Activated naive CD8-positive, alpha-beta T cell treated with anti-CD3 and anti-CD28 coated beads, Interleukin-2, amount 10 ng/mL, durations not matched to agents 7 days and 5 days (primary cell): ENCODE measurements around the gene SSUH2. TPM values are rescaled to one million over a fixed set of nuclear protein-coding genes. Genes with fewer than 3 reads are reported as not detected.
"Not testable (repeated sequence)": the region's sequence is repeated elsewhere in the genome, so short reads cannot be mapped to it uniquely, and the experiment has no call there.

Experiments used
- ATAC-seq: fragments of 150-1000 bp; cut with Tn5 transposase; one replicate; pipeline ENCODE4 v1.10.0; 2021; ENCODE audit warnings: low read depth, moderate library complexity
- POLR2A ChIA-PET: fragments of 350-600 bp; sonication (Branson Sonifier 250); formaldehyde crosslinking; loops from one replicate; lab custom pipeline; 2021; ENCODE audit warnings: antibody characterized with exemption; lab: Charles Lee
- DNase-seq: peaks from one replicate; pipeline ENCODE4 v3.0.0; 2021
- H3K27ac Mint-ChIP-seq: one replicate; pipeline ENCODE4 v1.8.0; 2022; ENCODE audit warnings: mild to moderate bottlenecking, mixed read lengths
- H3K27me3 Mint-ChIP-seq: one replicate; pipeline ENCODE4 v1.8.0; 2022; ENCODE audit warnings: mild to moderate bottlenecking, moderate library complexity, mixed read lengths
- H3K36me3 Mint-ChIP-seq: one replicate; pipeline ENCODE4 v1.8.0; 2021; ENCODE audit warnings: mild to moderate bottlenecking, mixed read lengths
- H3K4me1 Mint-ChIP-seq: one replicate; pipeline ENCODE4 v1.8.0; 2021; ENCODE audit warnings: mixed read lengths
- H3K4me3 Mint-ChIP-seq: one replicate; pipeline ENCODE4 v1.8.0; 2022; ENCODE audit warnings: mild to moderate bottlenecking, moderate library complexity, mixed read lengths
- H3K9me3 Mint-ChIP-seq: one replicate; pipeline ENCODE4 v1.8.0; 2021; ENCODE audit warnings: mixed read lengths
- total RNA-seq, 2 experiments: library from RNA; stranded (reverse); gene quantifications; one replicate each; pipeline ENCODE4 v1.2.3, GENCODE V29; 2021

Gene SSUH2
- total RNA-seq, 2 experiments from 2014 or later: not detected

GRCh38 chr3:8581806-8582445 is 62.7 kb downstream of the SSUH2 start:
- POLR2A ChIA-PET: no interaction called here

DNA sequence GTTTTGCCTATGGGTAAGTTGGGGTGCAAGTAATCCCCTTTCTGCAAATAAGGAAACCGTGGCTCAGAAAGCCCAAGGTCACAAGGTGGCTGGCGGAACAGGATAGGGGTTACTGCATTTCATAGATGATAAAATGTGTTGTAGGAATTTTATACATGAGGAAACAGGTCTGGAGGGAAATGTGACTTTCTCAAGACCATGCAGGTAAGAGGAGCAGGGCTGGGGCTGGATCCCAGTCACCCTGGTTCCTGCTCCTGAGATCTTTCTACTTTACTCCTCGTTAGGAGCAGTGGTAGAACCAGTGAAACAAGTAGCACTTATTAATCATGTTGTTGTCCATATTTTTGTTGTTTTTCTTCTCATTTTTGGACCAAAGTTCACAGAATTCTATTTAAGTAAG is 63.2 kb downstream of the SSUH2 start:
- POLR2A ChIA-PET: no interaction called here
- no peak for ATAC-seq
- H3K4me3 Mint-ChIP-seq: no peak overlapping the region

More at GRCh38 chr3:8581806-8582445, 62.7 kb downstream of the SSUH2 start:
- Mint-ChIP-seq H3K4me1 (no peaks in the 10 kb centered on the region), H3K9me3 (no peaks in the 10 kb centered on the region), H3K36me3 (no peaks in the 10 kb centered on the region), H3K4me3 (no peak overlapping the region), H3K27ac (no peak overlapping the region), H3K27me3 (peaks cover 4% of the 10 kb centered on the region)
- no peak for DNase-seq
- ATAC-seq: no peak

DNA sequence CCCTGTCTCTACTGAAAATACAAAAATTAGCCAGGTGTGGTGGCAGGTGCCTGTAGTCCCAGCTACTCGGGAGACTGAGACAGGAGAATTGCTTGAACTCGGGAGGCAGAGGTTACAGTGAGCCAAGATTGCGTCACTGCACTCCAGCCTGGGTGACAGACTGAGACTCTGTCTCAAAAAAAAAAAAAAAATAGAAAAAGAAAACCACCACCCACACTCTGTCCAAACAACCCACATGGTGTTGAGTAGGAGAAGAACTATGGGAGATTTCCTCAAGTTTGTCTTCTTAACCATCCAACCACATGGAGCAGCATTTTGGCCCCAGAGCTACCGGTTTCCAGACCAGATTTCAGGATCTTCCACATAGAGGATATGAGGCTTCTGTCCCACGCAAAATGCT is 64.2 kb downstream of the SSUH2 start:
- H3K9me3 Mint-ChIP-seq, H3K27me3 Mint-ChIP-seq, DNase-seq, ATAC-seq, POLR2A ChIA-PET, H3K4me3 Mint-ChIP-seq, H3K36me3 Mint-ChIP-seq, H3K27ac Mint-ChIP-seq, H3K4me1 Mint-ChIP-seq: not testable (repeated sequence)

More for the DNA sequence above, 63.2 kb downstream of the SSUH2 start:
- Mint-ChIP-seq H3K9me3 (no peaks in the 10 kb centered on the region), H3K36me3 (no peaks in the 10 kb centered on the region), H3K27ac (no peak overlapping the region), H3K4me1 (no peaks in the 10 kb centered on the region), H3K27me3 (peaks cover 4% of the 10 kb centered on the region)
- DNase-seq: no peak

DNA sequence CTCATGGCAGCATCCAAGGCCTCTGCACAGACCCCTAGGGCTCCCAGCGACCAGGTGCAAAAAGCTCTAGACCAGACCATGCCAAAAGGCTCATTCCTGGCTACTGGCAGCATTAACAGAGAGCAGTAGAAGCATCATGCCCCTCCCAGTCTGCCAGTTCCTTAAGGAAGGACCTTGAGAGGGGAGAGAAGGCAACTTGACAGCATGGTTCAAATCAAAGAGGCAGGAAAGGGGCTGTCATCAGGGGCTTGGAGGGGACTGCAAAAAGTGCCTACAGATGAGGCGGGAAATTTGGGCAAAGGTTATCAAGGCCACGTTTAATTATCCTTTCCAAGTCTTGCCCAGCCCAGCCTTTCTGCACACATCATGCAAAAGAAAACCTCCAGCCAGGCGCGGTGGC is 64.7 kb downstream of the SSUH2 start:
- H3K4me1 Mint-ChIP-seq: no peaks in the 10 kb centered on the region
- POLR2A ChIA-PET: no interaction called here
- no peak overlapping the region for H3K27ac Mint-ChIP-seq
- no peaks in the 10 kb centered on the region for H3K36me3 Mint-ChIP-seq
- H3K9me3 Mint-ChIP-seq: no peaks in the 10 kb centered on the region
- H3K27me3 Mint-ChIP-seq: peaks cover 2% of the 10 kb centered on the region
- ATAC-seq: no peak
- H3K4me3 Mint-ChIP-seq: no peak overlapping the region
- no peak for DNase-seq

DNA sequence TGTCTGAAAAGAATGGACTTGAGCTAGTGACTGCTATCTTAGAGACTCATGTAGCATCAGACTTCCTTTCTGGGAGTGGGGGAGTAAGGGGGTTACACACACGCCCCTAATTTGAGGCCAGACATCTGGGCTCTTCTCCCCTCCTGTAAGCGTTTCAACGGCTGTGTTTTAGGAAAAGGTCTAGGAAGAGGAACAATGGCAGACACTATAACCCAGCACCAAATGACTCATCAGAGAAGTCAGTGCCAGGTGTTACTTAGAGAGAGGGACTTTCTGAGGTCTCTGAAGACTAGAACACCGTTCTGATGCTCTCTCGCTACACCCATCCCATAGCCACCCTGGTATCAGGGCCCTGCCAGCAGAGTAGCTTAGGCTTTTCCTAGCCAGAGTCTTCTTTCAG is 65.5 kb downstream of the SSUH2 start:
- POLR2A ChIA-PET: no interaction called here
- no peak for ATAC-seq
- no peak overlapping the region for H3K4me3 Mint-ChIP-seq

DNA sequence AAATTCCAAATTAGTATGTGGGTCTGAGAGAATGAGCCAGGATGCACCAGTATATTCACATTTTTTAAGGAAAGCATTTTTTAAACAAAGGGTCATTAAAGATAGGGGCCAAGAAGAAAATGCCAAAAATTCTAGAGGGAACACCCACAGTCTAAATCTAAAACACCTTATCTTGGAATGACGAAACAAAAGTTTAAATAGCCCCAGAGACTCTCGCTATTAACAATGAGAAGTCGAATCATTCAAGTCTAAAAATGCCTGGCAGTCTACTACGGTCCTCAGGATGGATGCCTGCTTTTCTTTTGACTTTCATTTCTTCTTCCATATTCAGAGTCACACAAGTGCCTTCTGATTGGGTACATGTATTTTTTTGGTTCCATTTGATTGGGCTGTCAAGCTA is 66.3 kb downstream of the SSUH2 start:
- no peak overlapping the region for H3K27ac Mint-ChIP-seq
- H3K4me1 Mint-ChIP-seq: no peaks in the 10 kb centered on the region
- no peak for ATAC-seq
- POLR2A ChIA-PET: no interaction called here
- DNase-seq: no peak
- no peaks in the 10 kb centered on the region for H3K36me3 Mint-ChIP-seq
- peaks cover 3% of the 10 kb centered on the region for H3K27me3 Mint-ChIP-seq
- no peak overlapping the region for H3K4me3 Mint-ChIP-seq
- no peaks in the 10 kb centered on the region for H3K9me3 Mint-ChIP-seq

More for the DNA sequence above, 65.5 kb downstream of the SSUH2 start:
- Mint-ChIP-seq H3K4me1 (no peaks in the 10 kb centered on the region), H3K9me3 (no peaks in the 10 kb centered on the region), H3K27ac (no peak overlapping the region), H3K27me3 (no peaks in the 10 kb centered on the region), H3K36me3 (no peaks in the 10 kb centered on the region)
- DNase-seq: no peak

DNA sequence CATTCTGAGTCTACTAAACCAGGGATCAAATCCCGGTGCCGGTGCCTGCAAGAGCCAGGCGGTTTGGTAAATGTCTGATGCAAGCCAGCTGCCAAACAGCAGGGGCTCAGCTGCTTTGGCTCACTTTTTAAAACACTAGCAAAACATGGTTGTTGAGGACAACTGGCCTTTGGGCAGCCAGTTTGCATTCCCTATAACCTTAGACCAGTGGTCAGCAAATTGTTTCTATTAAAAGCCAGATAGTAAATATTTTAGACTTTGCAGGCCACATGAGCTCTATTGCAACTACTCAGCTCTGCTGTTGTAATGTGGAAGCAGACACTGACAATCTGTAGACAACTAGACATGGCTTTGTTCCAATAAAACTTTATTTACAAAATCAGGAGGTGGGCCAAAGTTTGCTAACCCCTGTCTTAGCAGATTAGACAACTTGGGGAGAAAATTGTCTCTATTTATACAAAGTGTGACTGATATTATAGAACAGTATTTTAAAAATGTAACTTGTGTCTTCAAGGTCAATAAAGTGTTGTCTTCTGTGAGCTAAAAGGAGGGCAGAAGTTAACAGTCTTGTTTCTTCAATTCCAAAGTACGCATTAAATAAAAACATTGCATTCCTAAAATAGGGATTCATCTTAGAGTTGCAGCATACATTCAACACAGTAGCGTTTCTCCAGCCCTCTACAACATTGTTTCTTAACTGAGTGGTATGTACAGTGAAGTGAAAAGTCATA is 67.6 kb downstream of the SSUH2 start:
- peaks cover 3% of the 10 kb centered on the region for H3K9me3 Mint-ChIP-seq
- no peak overlapping the region for H3K27ac Mint-ChIP-seq
- DNase-seq (no peak), ATAC-seq (no peak)
- POLR2A ChIA-PET: no interaction called here
- no peaks in the 10 kb centered on the region for H3K4me1 Mint-ChIP-seq
- no peak overlapping the region for H3K4me3 Mint-ChIP-seq
- H3K27me3 Mint-ChIP-seq: peaks cover 3% of the 10 kb centered on the region
- no peaks in the 10 kb centered on the region for H3K36me3 Mint-ChIP-seq

DNA sequence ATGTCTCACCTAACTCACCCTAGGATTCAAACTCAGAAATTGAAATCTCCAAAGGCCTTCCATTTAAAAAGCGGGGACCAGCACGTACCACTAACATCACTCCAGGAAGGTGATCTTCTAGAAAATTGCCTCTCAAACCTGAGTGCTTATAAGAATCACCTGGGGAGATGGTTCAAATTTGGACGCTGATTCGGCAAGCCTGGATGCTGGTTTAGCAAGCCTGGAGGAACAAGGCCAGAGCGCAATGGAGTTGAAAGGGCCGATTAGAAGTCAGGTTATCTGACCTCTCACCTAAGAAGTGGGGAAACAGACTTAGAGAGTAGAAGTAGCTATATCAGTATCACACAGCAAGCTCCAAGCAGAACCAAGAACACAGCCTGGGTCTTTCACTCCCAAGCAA is 68.2 kb downstream of the SSUH2 start:
- no peak for DNase-seq
- Mint-ChIP-seq H3K4me3 (no peak overlapping the region), H3K27me3 (peaks cover 3% of the 10 kb centered on the region), H3K9me3 (peaks cover 3% of the 10 kb centered on the region), H3K36me3 (no peaks in the 10 kb centered on the region), H3K4me1 (peaks cover 3% of the 10 kb centered on the region), H3K27ac (no peak overlapping the region)
- POLR2A ChIA-PET: no interaction called here
- ATAC-seq: no peak

DNA sequence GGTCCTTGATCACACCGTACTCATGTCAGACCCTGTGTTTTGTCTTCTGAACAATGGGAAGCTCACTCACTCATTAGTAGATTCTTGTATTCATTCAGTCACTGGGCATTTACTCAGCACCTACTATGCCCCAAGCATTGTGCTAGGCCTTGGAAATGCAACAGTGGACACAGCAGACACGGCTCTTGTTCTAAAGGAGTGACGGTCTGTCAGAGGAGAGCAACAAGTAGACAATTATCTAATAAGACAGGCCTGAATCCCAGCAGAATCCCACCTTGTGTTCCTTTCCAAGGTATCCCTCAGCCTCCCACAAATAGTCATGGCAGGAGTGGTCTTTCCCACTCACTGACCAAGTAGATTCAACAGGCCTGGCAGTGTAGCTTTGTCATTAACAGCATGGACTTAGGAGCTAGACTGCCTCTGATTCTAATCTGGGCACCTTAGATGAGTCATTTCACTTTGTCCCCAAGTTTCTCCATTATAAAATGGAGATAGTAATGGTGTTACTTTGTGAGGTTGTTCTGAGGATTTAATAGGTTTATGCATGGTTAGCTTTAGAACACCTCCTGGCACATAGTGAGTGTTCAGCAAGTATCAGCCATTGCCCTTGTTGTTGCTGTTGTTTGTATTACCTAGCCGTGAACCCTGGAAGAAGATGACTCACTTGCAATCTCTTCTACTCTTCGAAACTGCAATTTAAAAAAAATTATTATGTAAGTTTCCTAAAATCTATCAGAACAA is 69.1 kb downstream of the SSUH2 start:
- POLR2A ChIA-PET: no interaction called here
- Mint-ChIP-seq H3K4me3 (no peak overlapping the region), H3K27me3 (peaks cover 3% of the 10 kb centered on the region), H3K36me3 (no peaks in the 10 kb centered on the region), H3K27ac (no peak overlapping the region), H3K9me3 (peaks cover 3% of the 10 kb centered on the region), H3K4me1 (peaks cover 12% of the 10 kb centered on the region)
- ATAC-seq: no peak
- no peak for DNase-seq

GRCh38 chr3:8574670-8575322 is 69.8 kb downstream of the SSUH2 start:
- Mint-ChIP-seq H3K9me3 (peaks cover 3% of the 10 kb centered on the region), H3K27me3 (peaks cover 3% of the 10 kb centered on the region), H3K36me3 (peaks cover 1% of the 10 kb centered on the region), H3K4me1 (peaks cover 15% of the 10 kb centered on the region), H3K27ac (no peak overlapping the region), H3K4me3 (no peak overlapping the region)
- POLR2A ChIA-PET: no interaction called here
- DNase-seq (no peak), ATAC-seq (no peak)

- POLR2A ChIA-PET: no interaction called here
- H3K4me3 Mint-ChIP-seq: no peak overlapping the region
- H3K4me1 Mint-ChIP-seq: peaks cover 15% of the 10 kb centered on the region
- peaks cover 3% of the 10 kb centered on the region for H3K9me3 Mint-ChIP-seq
- peaks cover 3% of the 10 kb centered on the region for H3K27me3 Mint-ChIP-seq
- no peak for DNase-seq
- ATAC-seq: no peak
- H3K27ac Mint-ChIP-seq: no peak overlapping the region
- peaks cover 1% of the 10 kb centered on the region for H3K36me3 Mint-ChIP-seq
These were observed 70.4 kb downstream of the SSUH2 start for GRCh38 chr3:8574040-8574669.

DNA sequence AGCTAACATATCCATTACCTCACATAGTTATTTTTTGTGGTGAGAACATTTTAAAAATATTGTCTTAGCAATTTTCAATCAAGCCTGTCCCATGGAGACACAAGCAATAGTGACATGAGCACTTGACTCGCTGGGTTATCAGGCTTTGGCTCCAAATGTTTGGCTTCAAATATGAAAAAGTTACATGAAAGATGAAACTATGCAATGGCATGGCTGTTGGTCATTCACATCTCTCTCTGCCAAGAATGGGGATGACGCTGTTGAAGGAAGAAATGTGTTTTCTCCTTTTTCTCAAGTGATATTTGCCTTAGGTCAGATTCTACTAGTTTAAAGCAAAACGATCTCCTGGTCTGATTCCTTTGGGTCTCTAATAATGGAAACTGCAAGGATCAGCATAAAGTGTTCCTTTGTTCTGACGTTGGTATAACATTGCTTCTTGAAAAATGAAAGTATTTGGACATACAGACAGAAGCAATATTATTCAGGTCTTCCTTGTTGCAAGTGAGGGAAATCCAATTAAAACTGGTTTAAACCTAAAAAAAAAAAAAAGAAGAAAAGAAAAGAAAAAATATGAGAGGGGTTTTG is 71.2 kb downstream of the SSUH2 start:
- Mint-ChIP-seq H3K27ac (no peak overlapping the region), H3K4me1 (peaks cover 16% of the 10 kb centered on the region), H3K9me3 (peaks cover 3% of the 10 kb centered on the region), H3K27me3 (peaks cover 3% of the 10 kb centered on the region), H3K4me3 (no peak overlapping the region), H3K36me3 (peaks cover 1% of the 10 kb centered on the region)
- no peak for ATAC-seq
- DNase-seq: no peak
- POLR2A ChIA-PET: no interaction called here

DNA sequence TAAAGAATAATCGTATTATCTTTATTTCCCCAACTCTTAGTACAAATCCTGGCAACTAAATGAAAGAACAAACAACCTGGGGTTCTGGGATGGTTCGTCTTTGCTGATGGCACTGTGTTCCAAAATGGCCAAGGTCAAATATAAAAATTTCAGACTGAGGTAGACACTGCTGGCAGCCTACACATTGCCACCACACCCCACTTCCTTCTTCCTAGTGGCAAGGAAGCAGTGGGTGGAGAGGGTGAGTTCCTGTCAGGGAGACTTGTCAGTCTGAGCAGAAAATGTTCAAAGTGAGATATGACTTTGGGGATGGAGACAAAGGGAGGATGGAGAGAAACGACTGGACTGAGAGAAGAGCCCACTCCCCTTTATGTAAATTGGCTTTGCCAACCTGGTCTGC is 73.3 kb downstream of the SSUH2 start:
- Mint-ChIP-seq H3K4me3 (no peak overlapping the region), H3K36me3 (peaks cover 1% of the 10 kb centered on the region), H3K4me1 (peaks cover 16% of the 10 kb centered on the region), H3K27ac (peak overlapping the region; percentile 32), H3K27me3 (peaks cover 3% of the 10 kb centered on the region), H3K9me3 (peaks cover 3% of the 10 kb centered on the region)
- DNase-seq (no peak), ATAC-seq (no peak)
- POLR2A ChIA-PET: no interaction called here
